Endothelial cell of umbilical vein (primary cell): ENCODE data around the gene HIKESHI. TPM values are rescaled to one million over a fixed set of nuclear protein-coding genes. Genes with fewer than 3 reads are reported as not detected.

Experiments
- BruUV-seq: library from RNA; stranded (reverse); fragments of 400-500 nt; replicated peaks from 2 replicates; lab custom pipeline; 2021; lab: Mats Ljungman, UMichigan
- CTCF ChIA-PET: fragments of 300-600, 350-600 bp; sonication (Branson Sonifier 250); formaldehyde crosslinking; loops from one replicate; lab custom pipeline; 2021; ENCODE audit warnings: antibody characterized with exemption, inconsistent platforms; lab: Charles Lee
- POLR2A ChIA-PET: fragments of 300-600, 350-600 bp; sonication (Branson Sonifier 250); formaldehyde crosslinking; loops from one replicate; lab custom pipeline; 2021; ENCODE audit warnings: antibody characterized with exemption, inconsistent platforms; lab: Charles Lee
- DNase-seq: peaks from one replicate; pipeline ENCODE4 v3.0.0-alpha.2; 2011; ENCODE audit warnings: low read depth, low spot score
- FAIRE-seq: peaks from 2 replicates; lab custom pipeline; 2011; peaks lifted over from hg19 to GRCh38; lab: Jason Lieb, UNC
- H2AFZ ChIP-seq: 2 replicates; pipeline ENCODE4 v1.6.0; 2012; ENCODE audit warnings: low read depth, low read length, control low read depth, inconsistent platforms
- H3K27ac ChIP-seq: 2 replicates; pipeline ENCODE4 v1.5.1; 2011; ENCODE audit warnings: low read depth, mild to moderate bottlenecking, control low read depth, low read length, moderate library complexity; ENCODE audit not compliant: insufficient read depth
- H3K27me3 ChIP-seq, 2 experiments: 2 replicates each; pipeline versions ENCODE4 v1.6.0 to v1.6.1; 2011; ENCODE audit warnings: low read length in 2 of 2, mixed read lengths in 1 of 2; ENCODE audit not compliant: control insufficient read depth in 2 of 2, insufficient read depth in 2 of 2
- H3K36me3 ChIP-seq, 2 experiments: 2 replicates in 1 of 2; 3 replicates in 1 of 2; pipeline ENCODE4 v1.5.1; 2011; ENCODE audit warnings: low read length in 2 of 2, mild to moderate bottlenecking in 1 of 2, moderate library complexity in 1 of 2; ENCODE audit not compliant: control insufficient read depth in 2 of 2, insufficient read depth in 2 of 2; ENCODE audit errors: extremely low read depth in 1 of 2
- H3K4me1 ChIP-seq: 3 replicates; pipeline ENCODE4 v1.5.1; 2011; ENCODE audit warnings: mild to moderate bottlenecking, low read length; ENCODE audit not compliant: control insufficient read depth, insufficient read depth; ENCODE audit errors: extremely low read depth
- H3K4me2 ChIP-seq: 2 replicates; pipeline ENCODE4 v1.6.1; 2011; ENCODE audit warnings: low read length, control low read depth, mixed read lengths; ENCODE audit not compliant: insufficient read depth
- H3K4me3 ChIP-seq, 3 experiments: fragments of 200-600 bp in 1 of 3; sonication (generic), shearing (Covaris generic) in 1 of 3; replicated peaks in 1 of 3; 2 replicates each; pipeline ENCODE4 v1.5.1; 2011 to 2016; ENCODE audit warnings: control low read depth in 3 of 3, low read length in 3 of 3, mild to moderate bottlenecking in 2 of 3, inconsistent platforms in 1 of 3, low read depth in 1 of 3, moderate library complexity in 1 of 3; ENCODE audit not compliant: insufficient read depth in 1 of 3
- H3K79me2 ChIP-seq: 2 replicates; pipeline ENCODE4 v1.6.0; 2012; ENCODE audit warnings: low read length, inconsistent platforms; ENCODE audit not compliant: control insufficient read depth, insufficient read depth
- H3K9ac ChIP-seq: replicated peaks from 2 replicates; pipeline ENCODE3; 2011; ENCODE audit warnings: low read length, control low read depth; ENCODE audit not compliant: insufficient read depth; ENCODE audit errors: extremely low read depth
- H3K9me1 ChIP-seq: replicated peaks from 3 replicates; pipeline ENCODE4 v1.6.0; 2011; ENCODE audit warnings: mild to moderate bottlenecking, low read length; ENCODE audit not compliant: control insufficient read depth, insufficient read depth; ENCODE audit errors: extremely low read depth
- H3K9me3 ChIP-seq: replicated peaks from 2 replicates; pipeline ENCODE4 v1.5.1; 2012; ENCODE audit warnings: low read length, inconsistent platforms; ENCODE audit not compliant: control insufficient read depth, insufficient read depth
- H4K20me1 ChIP-seq: replicated peaks from 2 replicates; pipeline ENCODE3; 2011; ENCODE audit warnings: mild to moderate bottlenecking, low read length; ENCODE audit not compliant: control insufficient read depth, insufficient read depth; ENCODE audit errors: extremely low read depth
- JUN ChIP-seq: IDR thresholded peaks from 2 replicates; pipeline ENCODE4 v1.6.1; 2011; ENCODE audit warnings: borderline replicate concordance, low read depth; ENCODE audit not compliant: insufficient read length, insufficient read depth
- MYC ChIP-seq: IDR thresholded peaks from one replicate; pipeline ENCODE4 v1.6.1; 2011; ENCODE audit warnings: mild to moderate bottlenecking, low read depth, low read length
- POLR2A ChIP-seq: IDR thresholded peaks from 2 replicates; pipeline ENCODE4 v1.6.1; 2012; ENCODE audit warnings: low read depth, mild to moderate bottlenecking, control low read depth, low read length
- dilution Hi-C: fragments of 300-500 bp; cut with MboI; formaldehyde crosslinking; loops from one replicate; pipeline ENCODE4 v1.15.0; 2019; ENCODE audit warnings: low sequenced_read_pairs; ENCODE audit not compliant: extremely low pct_ligation_motif_present
- intact Hi-C: fragments of 100-400 bp; cut with micrococcal nuclease; formaldehyde crosslinking; loops from one replicate; pipeline ENCODE4 v1.10.0; 2022
- polyA plus RNA-seq, 4 experiments: library from polyadenylated mRNA; depleted of rRNA in 3 of 4; stranded (reverse) in 3 of 4; unstranded in 1 of 4; fragments of >200 nt; gene quantifications; 2 replicates each; pipeline versions ENCODE4 v1.2.1 to v1.2.3, GENCODE V29; 2011 to 2012; ENCODE audit warnings: missing spikeins in 1 of 4
- small RNA-seq: library from RNA; depleted of rRNA; stranded (forward); fragments of <200 nt; gene quantifications from one replicate; pipeline ENCODE3, GENCODE V24; 2012; ENCODE audit warnings: low replicate concordance, low read depth; ENCODE audit not compliant: insufficient read depth, insufficient read length
- total RNA-seq: library from RNA; stranded (reverse); gene quantifications from 2 replicates; pipeline ENCODE4 v1.2.3, GENCODE V29; 2021
- TF ChIP-seq, protein P1 (sequence below): IDR thresholded peaks from 2 replicates; pipeline ENCODE4 v1.6.1; 2011; ENCODE audit not compliant: insufficient read depth, insufficient read length

The HIKESHI gene
- total and polyA plus RNA-seq, 2 donors (not counting 3 experiments of a cell fraction or from before 2014, with no cell fraction given): 40.2 to 66.9 TPM

GRCh38 chr11:86395061-86395551, 93.1 kb downstream of the HIKESHI start:
- no peak overlapping the region for H3K4me2 ChIP-seq
- no peak overlapping the region for H3K27ac ChIP-seq
- intact Hi-C loops (no loop called here), dilution Hi-C loops (no loop called here)
- POLR2A ChIA-PET: no interaction called here
- no peak overlapping the region for H3K9ac ChIP-seq
- H3K9me3 ChIP-seq: no peaks in the 10 kb centered on the region
- peaks cover 34% of the 10 kb centered on the region for H3K4me1 ChIP-seq
- H3K27me3 ChIP-seq: no peaks in the 10 kb centered on the region
- no peaks in the 10 kb centered on the region for H3K79me2 ChIP-seq
- DNase-seq (peak; percentile 13), FAIRE-seq (peak; percentile 44)
- no peaks in the 10 kb centered on the region for H3K36me3 ChIP-seq
- BruUV-seq: no TSS peak
- H2AFZ ChIP-seq: peak overlapping the region; percentile 81
- no peaks in the 10 kb centered on the region for H3K9me1 ChIP-seq
- TF ChIP-seq POLR2A (no peak), JUN (no peak), MYC (no peak)
- TF ChIP-seq, protein P1, sequence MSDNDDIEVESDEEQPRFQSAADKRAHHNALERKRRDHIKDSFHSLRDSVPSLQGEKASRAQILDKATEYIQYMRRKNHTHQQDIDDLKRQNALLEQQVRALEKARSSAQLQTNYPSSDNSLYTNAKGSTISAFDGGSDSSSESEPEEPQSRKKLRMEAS: no peak
- no peaks in the 10 kb centered on the region for H4K20me1 ChIP-seq
- no peak overlapping the region for H3K4me3 ChIP-seq
- CTCF ChIA-PET: interaction anchor here (0.9 to 3.3 kb wide), 3 partner anchors 13 to 35 kb away, joined by 3 to 13 read pairs (median 10); no protein-coding TSS in a partner anchor

Small RNA genes lying within 50 kb of the gene (small RNA-seq; reads per million reads assigned to genes)
- not detected for gene RN7SL225P

Other genes with a start within 250 kb of the HIKESHI start
- gene PICALM, start 233.2 kb upstream of the HIKESHI start, total RNA-seq: 181 and 202 TPM in 2 replicates
- gene PICALM, start 233.2 kb upstream of the HIKESHI start, polyA plus RNA-seq: 181 and 183 TPM in 2 replicates
- 21.8 and 22.7 TPM in 2 replicates for gene EED, start 57.5 kb upstream of the HIKESHI start, total RNA-seq
- 7.1 and 9.4 TPM in 2 replicates for gene EED, start 57.5 kb upstream of the HIKESHI start, polyA plus RNA-seq
- gene CCDC81, start 72.6 kb downstream of the HIKESHI start, total RNA-seq: 0.55 and 1.1 TPM in 2 replicates
- gene CCDC81, start 72.6 kb downstream of the HIKESHI start, polyA plus RNA-seq: 0.25 and 0.57 TPM in 2 replicates